HG02798 (cell line): ENCODE measurements around the gene FAM47B.

Experiments
- ATAC-seq: cut with Tn5 transposase; IDR thresholded peaks from one replicate; pipeline ENCODE4 v1.9.1; 2021; ENCODE audit warnings: mild to moderate bottlenecking; ENCODE audit not compliant: unreplicated experiment, poor library complexity

Gene FAM47B

DNA sequence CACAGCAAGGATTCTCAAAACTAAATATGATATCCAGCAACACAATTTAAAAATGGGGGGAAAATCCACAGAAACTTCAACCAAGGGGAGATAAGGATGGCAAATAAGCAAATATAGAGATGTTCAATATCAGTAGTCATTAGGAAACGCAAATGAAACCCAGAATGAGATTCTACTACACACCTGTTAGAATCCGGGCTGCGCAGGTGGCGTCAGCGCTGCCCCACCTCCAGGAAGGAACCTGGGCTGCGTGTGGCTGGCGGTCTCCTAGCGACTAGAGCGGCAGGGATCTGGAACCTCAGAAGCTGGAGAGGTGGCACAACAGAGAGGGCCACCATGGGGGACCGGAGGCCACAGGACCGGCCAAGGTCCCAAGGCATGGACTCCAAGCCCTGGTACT, at the start of gene FAM47B:
TSS of gene FAM47B (plus strand) at position 301 of the 400 bp plus-strand sequence. CDS start at position 337, 36 bp downstream.
- ATAC-seq: no peak

DNA sequence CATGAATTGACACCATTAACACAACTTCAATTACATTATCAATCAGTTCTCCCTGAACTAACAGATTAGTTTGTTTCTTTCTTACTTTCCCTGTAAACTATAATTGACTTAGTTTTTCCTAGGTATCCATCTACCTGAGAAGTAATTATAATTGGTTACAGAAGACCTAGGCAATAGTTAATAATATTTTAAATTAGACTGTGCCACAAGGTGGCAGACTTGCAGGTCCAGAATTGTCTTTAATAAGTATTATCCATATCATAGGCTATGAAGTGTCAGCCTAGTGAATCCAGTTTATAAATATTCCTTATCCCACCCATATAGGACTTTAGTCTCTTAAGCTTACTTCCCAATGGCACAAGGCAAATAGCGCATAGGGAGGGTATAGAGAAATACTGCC, 48.9 kb upstream of the FAM47B start:
- no peak for ATAC-seq

DNA sequence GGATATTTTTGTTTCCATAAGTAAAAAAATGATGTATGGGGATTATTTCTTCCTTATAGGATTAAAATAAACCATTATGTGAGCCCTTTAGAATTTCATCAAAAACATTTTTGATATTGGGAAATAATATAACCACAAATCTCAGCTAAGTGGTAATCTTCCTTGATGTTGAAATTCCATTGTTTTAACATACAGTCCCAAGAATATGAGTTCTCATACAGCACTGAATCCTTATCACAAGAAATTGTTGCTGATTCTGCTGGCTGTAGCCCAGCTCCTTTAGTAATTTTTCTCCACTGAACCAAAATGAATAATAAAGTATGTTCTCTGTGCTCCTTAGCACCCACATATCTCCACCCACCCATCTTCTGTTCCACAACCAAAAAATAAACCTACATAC, 41.9 kb upstream of the FAM47B start:
- ATAC-seq: no peak

DNA sequence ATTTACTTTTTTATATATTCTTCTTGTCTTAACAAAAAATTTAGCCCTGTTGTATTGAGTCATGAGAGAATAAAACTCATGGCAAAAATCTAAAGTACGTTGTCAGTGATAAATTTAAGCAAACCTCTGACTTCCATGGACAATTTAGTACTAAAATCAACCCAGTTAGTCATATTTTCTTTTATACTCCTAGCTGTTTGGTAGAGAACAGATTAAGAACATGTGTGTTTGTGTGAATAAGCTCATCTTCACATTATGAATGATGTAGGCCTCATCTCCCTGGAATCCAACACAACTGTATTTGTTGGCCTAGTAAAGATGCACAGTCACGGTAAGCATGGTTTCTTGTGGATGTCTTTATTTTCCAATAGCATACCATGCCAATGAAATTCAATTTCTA, 40.8 kb upstream of the FAM47B start:
- ATAC-seq: no peak

DNA sequence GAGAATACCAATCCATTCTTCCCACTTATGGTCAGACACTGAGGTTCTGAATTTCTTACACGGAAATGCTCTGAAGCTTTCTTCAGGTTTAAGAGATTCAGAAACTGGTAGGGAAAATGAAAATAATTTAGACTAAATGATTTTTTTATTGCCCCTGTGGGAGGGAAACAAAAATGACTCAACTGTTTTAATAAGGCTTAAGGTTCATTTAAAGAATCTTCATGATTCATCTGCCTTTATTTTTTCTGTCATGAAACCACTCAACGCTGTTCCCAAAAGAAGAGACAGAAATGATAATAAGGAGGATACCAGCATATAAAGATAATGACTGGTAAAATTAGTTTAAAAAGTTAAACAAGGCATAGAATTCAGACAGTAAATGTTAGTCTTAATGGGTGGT, 39.3 kb upstream of the FAM47B start:
- no peak for ATAC-seq

DNA sequence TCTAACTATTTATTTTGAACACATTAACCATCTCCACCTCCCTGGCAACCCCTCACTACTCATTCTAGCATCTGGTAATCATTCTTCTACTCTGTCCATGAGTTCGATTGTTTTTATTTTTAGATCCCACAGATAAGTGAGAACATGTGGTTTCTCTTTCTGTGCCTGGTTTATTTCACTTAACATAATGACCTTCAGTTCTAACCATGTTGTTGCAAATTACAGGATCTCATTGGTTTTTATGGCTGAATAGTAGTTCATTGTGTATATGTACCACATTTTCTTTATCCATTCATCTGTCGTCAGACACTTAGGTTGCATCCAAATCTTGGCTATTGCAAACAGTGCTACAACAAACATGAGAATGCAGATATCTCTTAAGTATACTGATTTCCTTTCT, 33.4 kb upstream of the FAM47B start:
- no peak for ATAC-seq

DNA sequence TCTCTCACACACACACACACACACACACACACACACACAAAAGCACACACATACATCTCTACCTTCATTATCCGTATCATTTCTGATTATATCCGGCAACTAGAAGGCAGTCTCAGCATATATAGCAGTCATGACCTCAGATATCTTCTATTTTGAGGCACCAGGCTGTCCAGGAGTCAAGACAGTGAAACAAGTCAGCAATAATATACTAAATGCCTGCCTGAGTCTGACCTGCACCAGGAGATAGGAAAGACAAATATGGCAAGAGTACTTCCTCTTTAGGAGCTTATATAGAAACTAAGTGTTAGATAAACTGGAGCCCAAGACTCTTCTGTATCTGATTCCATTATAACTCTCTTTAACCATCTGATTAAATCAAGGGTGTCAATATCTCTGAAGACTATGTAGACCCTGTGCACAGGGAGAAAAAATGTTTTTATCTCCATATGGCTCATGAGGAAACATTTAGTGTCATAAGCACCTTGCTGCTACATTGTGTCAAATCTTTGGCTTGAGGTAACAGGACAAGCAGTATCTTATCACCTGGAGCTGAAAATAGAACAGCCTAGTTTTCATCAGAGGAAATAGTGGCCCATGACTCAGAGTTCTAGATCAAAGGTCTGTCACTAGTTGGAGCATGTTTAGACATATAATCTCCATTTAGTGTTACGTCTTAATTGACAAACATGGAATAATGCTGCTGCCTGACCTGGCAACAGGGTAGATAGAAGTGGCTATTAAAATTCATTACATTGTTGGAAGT, 27.0 kb upstream of the FAM47B start:
- no peak for ATAC-seq

DNA sequence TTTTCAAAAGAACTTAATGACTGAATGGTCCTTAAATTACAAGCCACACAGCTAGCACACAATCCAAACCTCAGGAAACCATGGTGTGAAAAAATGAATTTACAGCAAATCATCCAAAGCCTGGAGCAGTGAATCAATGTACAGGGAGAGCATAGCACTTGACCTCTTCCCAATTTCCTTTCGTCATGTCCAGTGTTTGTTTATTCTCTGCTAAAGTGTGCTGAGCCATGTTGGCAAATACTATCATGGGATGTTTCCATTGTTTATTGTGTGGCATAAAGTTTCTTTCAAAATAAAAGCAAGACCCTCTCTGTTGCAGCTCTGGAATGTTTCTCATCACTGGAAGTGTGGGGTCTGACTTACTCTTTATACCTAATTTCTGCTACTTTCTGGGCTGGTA, 25.4 kb upstream of the FAM47B start:
- no peak for ATAC-seq

DNA sequence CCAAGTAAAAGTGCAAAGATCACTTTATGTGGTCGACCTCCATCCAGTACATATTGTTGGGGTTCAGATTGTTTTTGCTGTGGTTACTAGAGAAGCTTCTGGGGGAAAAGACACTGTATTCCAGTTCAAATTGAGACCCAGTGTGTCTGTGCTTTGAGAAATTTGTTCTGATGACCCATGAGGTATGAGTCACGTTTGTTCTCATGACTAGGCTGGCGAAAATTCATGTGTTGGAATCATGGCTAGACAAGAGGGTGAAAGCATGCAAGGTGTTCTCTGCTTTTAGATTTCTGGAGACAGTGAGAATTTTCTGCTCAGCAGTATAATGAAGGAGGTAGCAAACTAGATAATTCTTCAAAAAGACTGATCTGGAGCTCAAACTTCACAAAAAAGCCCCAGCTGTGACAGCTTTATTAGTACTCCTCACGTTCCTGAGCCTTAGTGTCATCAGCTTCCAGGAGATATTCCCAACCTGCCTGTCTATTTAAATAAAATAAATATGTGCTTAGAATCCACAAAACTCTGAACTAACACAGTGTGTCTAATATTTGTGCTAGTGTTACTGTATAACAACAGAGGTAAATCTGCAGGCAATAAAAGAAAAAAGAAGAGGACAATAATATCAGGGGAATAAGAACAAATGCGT, 24.4 kb upstream of the FAM47B start:
- no peak for ATAC-seq

DNA sequence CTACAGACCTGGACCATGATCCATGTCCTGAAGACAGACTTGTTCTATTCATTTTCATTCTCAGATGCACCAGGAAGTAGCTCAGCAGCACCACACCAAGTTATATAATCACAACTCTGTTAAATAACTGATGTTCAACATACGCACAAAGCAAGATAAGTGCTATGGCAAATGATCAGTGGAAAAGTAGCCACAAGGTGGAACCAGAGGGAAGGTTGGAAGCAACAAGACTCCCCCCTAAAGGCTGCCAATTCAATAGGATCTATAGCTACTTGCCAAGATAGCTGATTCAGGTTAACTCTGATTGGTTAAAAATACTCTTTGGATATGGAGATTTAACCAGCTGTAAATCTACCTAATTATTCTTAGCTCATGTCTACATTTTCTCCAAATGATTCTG, 23.7 kb upstream of the FAM47B start:
- no peak for ATAC-seq

DNA sequence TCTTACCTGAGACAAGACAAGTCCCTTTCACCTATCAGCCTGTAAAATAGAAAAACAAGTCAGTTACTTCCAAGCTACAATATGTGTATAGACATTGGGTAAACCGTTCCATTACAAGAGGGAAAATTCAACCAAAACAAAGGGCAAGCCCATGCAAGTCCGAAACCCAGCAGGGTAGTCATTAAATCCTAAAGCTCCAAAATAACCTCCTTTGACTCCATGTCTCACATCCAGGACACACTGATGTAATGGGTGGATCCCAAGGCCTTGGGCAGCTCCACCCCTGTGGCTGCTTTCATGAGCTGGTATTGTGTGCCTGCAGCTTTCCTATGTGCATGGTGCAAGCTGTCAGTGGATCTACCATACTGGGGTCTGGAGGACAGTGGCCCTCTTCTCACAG, 14.7 kb upstream of the FAM47B start:
- no peak for ATAC-seq

DNA sequence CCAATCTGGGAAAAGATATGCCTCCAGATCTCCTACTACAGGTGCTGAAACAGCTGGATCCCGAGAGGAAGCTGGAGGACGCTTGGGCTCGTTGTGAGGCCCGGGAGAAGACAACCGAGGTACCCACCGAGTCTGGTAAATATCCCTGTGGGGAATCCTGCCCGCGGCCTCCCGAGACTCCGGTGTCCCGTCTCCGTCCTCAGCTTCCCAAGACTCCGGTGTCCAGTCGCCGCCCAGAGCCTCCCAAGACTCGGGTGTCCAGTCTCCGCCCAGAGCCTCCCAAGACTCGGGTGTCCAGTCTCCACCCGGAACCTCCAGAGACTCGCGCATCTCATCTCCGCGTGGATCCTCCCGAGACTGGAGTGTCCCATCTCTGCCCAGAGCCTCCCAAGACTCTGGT, 639 bp downstream of the FAM47B start:
- no peak for ATAC-seq

DNA sequence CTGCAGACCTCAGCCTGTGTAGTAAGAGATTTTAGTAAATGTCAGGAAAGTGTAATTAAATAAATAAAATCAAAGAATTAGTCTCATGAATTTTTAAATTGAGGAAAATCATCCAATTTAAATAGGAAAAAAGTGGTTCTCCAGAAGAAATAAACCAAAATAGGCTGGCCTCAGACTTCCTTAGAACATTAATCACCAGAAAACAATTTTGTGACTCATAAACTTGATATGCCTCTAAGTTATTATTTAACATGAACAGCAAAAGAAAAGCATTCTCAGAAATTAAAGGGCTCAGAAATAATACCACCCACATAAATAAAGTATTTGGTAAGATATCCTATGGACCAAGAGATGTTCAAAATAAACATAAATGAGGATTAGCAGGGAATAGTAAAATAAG, 14.3 kb downstream of the FAM47B start:
- no peak for ATAC-seq

DNA sequence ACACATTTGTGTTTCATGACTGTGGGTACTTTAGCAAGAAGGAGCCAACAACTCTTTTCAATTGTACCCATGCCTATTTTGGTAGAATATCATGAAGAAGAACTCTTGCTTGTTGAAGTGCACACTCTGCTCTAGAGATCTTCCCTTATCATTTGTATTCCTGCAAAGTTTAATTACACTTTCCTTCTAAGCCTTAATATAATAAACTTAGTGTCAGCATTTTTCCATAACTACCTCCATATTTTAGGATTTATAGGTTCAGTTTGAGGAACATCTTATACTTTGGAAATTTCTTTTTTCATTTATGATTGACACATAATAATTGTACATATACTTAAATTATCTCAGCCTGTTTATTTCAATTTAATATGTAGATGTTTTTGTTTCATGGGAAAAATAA, 19.1 kb downstream of the FAM47B start:
- no peak for ATAC-seq

DNA sequence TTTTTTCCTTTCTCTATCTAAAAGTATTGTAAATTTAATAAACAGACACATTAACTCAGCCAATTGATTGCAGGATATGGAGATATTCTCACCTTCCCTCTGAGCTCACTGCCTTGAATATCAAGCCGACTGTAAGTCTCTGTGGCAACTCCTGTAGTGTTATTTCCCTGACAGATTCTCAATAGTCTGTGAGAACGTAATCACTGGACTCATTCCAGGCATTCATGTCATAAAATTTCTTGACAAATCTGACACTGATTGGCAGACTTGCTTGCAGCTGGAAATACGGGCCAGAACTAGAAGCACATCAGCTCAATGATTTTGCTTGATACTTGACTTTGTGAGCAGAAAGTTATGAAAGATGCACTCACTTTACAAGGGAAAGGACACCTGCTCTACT, 29.6 kb downstream of the FAM47B start:
- no peak for ATAC-seq

DNA sequence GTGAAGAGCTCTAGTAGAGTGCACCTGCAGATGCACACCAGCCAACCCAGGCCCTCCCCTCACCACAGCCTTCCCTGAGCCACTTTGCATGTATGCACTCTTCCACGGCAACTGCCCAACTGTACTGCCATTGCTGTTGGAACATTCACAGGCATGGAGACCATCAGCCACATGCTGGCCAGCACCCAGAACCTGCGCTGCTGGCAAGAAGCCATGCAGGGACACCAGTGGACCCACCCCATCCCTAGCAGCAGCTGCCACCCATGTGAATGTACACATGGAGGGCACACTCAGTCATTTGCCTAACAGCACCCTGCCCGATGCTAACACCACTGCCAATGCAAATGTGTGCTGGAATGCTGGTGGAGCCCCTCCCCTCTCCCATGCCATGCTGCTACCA, 35.6 kb downstream of the FAM47B start:
- no peak for ATAC-seq

DNA sequence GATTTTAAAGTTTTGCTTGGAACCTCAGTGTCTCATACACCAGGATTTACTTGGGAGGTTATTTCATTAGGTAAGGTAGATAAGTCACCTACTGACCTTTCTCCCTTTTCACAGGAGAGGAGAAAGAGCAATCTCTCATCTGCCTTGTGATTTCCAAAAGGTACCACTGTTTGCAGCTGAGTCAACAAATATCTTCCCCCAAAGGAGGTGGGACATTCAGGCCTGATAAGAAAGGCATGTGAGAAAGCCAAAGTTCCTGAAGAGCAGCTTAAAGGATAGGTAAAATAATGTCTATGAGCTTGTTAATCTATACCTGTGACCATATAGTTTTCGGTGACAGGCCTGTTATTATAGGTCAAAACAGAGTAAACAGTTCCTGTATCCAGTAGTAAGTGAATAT, 45.0 kb downstream of the FAM47B start:
- ATAC-seq: no peak
